Measurements from ENCODE around the gene ERC1. TPM values are rescaled to one million over a fixed set of nuclear protein-coding genes. Genes with fewer than 3 reads are reported as not detected.

Gene ERC1
- total and polyA plus RNA-seq, 2 of the 4 experiments (the other 2 are of a cell fraction): 11.6 to 25.6 TPM

GRCh38 chr12:1044696-1045095 is 53.7 kb downstream of the ERC1 start:
- peak overlapping the region; percentile 40; the same call in 1 of the 2 replicates for H3K4me2 ChIP-seq (ENCODE audit: low read depth, low read length)
- no TSS peak for BruUV-seq (replicated peaks)
- H3K9me1 ChIP-seq (ENCODE audit: insufficient read depth, low read length): peaks cover 9% of the 10 kb centered on the region; the same call in 1 of the 2 replicates
- in situ Hi-C loops (cut with MboI; ENCODE audit: low sequenced_read_pairs) (no loop called here), intact Hi-C loops (cut with micrococcal nuclease) (no loop called here), dilution Hi-C loops (cut with HindIII; ENCODE audit: low sequenced_read_pairs, unreplicated experiment) (no loop called here)
- no peaks in the 10 kb centered on the region for H3K9me3 ChIP-seq (ENCODE audit: control insufficient read depth, insufficient read depth, low read length)
- CTCF ChIA-PET: interaction anchor here (0.6 kb wide), 1 partner anchor 617 kb away, joined by 3 read pairs; no protein-coding TSS in a partner anchor
- POLR2A ChIA-PET (ENCODE audit: unreplicated experiment): no interaction called here
- no CpG with 5 or more reads among the region's 1 CpG for WGBS, 2 experiments (ENCODE audit: extremely low coverage in 2 of 2, insufficient read length in 1 of 2)
- no peak overlapping the region for H2BK5ac ChIP-seq (ENCODE audit: low read depth, low read length, poor library complexity, severe bottlenecking)
- no peak overlapping the region for H3K56ac ChIP-seq (ENCODE audit: extremely low read depth, insufficient read depth, low read length)
- no peak overlapping the region for H2AK9ac ChIP-seq (replicated peaks; ENCODE audit: low read depth, low read length, poor library complexity)
- DNase-seq (peak; percentile 53), ATAC-seq (ENCODE audit: low read depth) (peak; percentile 79)
- H4K5ac ChIP-seq (ENCODE audit: low read depth, low read length): no peak overlapping the region
- H3K23ac ChIP-seq (ENCODE audit: low read depth, low read length): no peak overlapping the region
- H3K18ac ChIP-seq (ENCODE audit: low read depth, low read length): no peak overlapping the region
- H3K4me1 ChIP-seq (ENCODE audit: control insufficient read depth, insufficient read depth, low read length): peaks cover 2% of the 10 kb centered on the region
- no peak overlapping the region for H3K14ac ChIP-seq (replicated peaks; ENCODE audit: low read depth, low read length)
- H3K27me3 ChIP-seq (ENCODE audit: control insufficient read depth, insufficient read depth, low read length): no peaks in the 10 kb centered on the region
- H2AFZ ChIP-seq (replicated peaks; ENCODE audit: low read length, poor library complexity): no peak overlapping the region
- H2BK15ac ChIP-seq (ENCODE audit: low read depth, low read length): no peak overlapping the region
- H3K9ac ChIP-seq (ENCODE audit: low read depth, low read length): no peak overlapping the region
- H2BK120ac ChIP-seq (ENCODE audit: low read depth, low read length): no peak overlapping the region
- H2AK5ac ChIP-seq (ENCODE audit: low read depth, low read length): no peak overlapping the region
- no peak overlapping the region for H3K27ac ChIP-seq (ENCODE audit: insufficient read depth, low read length)
- H4K8ac ChIP-seq (ENCODE audit: low read depth in 2 of 2, low read length in 2 of 2): no peak overlapping the region; a peak in 1 of 4 replicates
- no peak overlapping the region for H3K4me3 ChIP-seq (ENCODE audit: insufficient read depth, low read depth, low read length)
- TF ChIP-seq FOS (IDR thresholded peaks at IDR 0.05; ENCODE audit: low read depth, low read length): peak; percentile 65; the same call in 1 of the 2 replicates
- TF ChIP-seq RCOR1 (IDR thresholded peaks at IDR 0.05; ENCODE audit: insufficient replicate concordance, low read length): no peak
- no peak overlapping the region for H2BK20ac ChIP-seq (ENCODE audit: low read depth, low read length)
- H4K20me1 ChIP-seq (ENCODE audit: insufficient read depth, low read length): no peaks in the 10 kb centered on the region
- H3K36me3 ChIP-seq (ENCODE audit: control insufficient read depth, insufficient read depth, low read length): peaks cover 2% of the 10 kb centered on the region; the same call in 1 of the 2 replicates
- peaks cover 37 to 50% of the 10 kb centered on the region in 2 experiments for H3K79me1 ChIP-seq (ENCODE audit: low read depth in 1 of 2, low read length in 2 of 2)
- no peak overlapping the region for H4K91ac ChIP-seq (ENCODE audit: insufficient read depth, low read depth, low read length)
- no peak overlapping the region for H3K4ac ChIP-seq (ENCODE audit: low read depth, low read length)
